HG03521 (cell line): ENCODE measurements around the gene ATP9A.

Experiments
- ATAC-seq: cut with Tn5 transposase; IDR thresholded peaks from one replicate; pipeline ENCODE4 v1.9.1; 2021; ENCODE audit warnings: mild to moderate bottlenecking, moderate library complexity; ENCODE audit not compliant: unreplicated experiment

Gene ATP9A

GRCh38 chr20:51562027-51562331, 206.2 kb downstream of the ATP9A start:
- no peak for ATAC-seq

- no peak for ATAC-seq
Observed at GRCh38 chr20:51560550-51561307, 207.5 kb downstream of the ATP9A start.

- ATAC-seq, result no peak
Observed at GRCh38 chr20:51560042-51560441, 208.1 kb downstream of the ATP9A start.

- ATAC-seq, result no peak
Observed at GRCh38 chr20:51554538-51555165, 213.5 kb downstream of the ATP9A start.

GRCh38 chr20:51553897-51554486, 214.2 kb downstream of the ATP9A start:
- ATAC-seq, result no peak

- no peak for ATAC-seq
Observed at GRCh38 chr20:51551186-51551585, 217.0 kb downstream of the ATP9A start.

GRCh38 chr20:51549474-51549873, 218.7 kb downstream of the ATP9A start:
- no peak for ATAC-seq

- ATAC-seq, result no peak
Observed at GRCh38 chr20:51547951-51548350, 220.2 kb downstream of the ATP9A start.
